Activated effector memory CD4-positive, alpha-beta T cell treated with Interleukin-2 at 50 U/mL for 16 hours (primary cell): Measurements from ENCODE around the gene CCDC187.

ENCODE experiments used
- DNase-seq: peaks from one replicate; pipeline ENCODE4 v3.0.0-alpha.2; 2020

CCDC187 gene

GRCh38 chr9:136311051-136312008, 7.4 kb upstream of the CCDC187 start:
- DNase-seq: no peak

DNA sequence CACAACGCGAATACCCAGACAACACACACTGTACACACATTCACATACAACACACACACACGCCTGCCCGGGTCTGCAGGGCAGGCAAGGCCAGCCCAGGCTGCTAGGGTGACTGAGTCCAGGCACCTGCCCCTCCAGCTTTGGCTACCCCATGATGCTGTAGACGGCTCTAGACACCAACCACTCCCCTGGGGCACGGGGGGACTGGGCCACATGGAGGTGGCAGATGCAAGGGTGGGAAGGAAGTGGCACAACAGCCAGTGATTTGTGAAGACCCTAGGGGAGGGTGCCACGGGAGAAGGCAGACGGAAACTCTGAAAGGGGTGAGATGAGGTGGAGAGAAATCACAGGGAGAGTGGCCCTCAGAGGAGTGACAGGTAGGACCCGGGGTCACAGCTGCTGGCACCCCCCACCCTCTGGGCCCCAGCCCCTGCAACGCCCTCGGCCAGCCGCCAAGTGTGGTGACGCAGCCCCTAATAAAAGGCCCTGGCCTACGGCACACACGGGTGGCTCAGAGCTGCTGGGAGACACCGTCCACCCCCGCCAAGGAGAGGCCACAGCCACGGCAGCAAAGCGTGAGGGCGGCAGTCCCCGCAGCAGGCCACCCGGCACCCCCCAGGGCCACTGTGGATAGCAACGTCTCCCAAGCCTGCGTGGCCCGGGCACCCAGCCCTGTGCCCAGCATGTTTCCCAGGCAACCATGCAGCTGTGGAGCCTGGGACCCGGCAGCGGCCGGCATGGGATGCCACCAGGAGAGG, 6.6 kb upstream of the CCDC187 start:
- no peak for DNase-seq

DNA sequence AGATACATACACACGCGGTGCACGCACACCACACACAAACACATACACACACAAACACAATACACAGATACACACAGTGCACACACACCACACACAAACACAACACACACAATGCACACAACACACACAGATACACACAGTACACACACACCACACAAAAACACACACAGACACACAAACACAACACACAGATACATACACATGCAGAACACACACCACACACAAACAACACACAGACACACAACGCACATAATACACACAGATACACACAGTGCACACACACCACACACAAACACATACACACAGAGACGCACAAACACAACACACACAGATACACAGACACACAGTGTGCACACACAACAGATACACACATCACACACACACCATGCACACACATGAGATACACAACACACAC, 5.9 kb upstream of the CCDC187 start:
- DNase-seq: no peak

DNA sequence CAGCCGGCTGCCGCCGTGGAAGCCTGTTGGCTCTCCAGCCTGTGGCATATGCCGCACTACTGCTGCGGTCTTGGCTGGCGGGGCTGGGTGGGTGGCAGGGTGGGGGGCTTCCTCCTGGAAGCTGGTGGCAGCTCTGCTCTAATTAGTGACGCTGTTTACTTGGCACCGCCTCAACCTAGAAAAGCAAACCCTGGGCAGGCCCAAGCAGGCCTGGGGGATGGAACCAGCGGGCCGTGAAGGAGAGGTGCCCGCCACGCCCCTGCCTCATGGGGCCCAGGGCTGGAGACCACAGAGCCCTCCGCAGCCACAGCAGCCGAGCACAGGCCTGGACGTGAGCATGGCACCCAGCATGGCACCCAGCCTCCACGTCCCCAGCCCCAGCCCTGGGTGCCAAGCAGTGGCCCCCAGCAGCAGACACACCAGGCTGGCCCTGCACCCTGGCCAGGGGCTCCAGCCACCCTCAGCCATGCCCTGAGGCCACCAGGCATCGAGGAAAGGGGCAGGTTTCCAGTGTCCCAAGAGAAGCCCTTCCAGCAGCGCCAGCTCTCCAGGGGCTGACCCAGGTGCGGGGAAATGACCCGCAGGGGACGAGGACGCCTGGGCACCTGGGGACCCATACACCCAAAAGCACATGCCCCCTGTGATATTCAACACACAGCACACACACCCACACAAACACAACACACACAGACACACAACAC, 5.4 kb upstream of the CCDC187 start:
- DNase-seq: no peak

DNA sequence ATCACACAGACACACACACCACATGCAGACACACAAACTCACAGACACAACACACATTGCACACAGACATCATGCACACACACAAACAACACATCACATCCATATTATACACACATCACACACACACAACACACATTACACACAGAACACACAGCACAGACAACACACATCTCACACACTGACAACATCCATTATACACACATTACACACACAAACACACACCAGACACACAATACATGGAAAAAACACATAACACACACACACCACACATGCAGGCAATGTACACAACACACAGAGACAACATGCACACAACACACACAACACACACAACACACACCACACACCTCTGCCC, 4.8 kb upstream of the CCDC187 start:
- DNase-seq: no peak

GRCh38 chr9:136308006-136308701, 4.3 kb upstream of the CCDC187 start:
- no peak for DNase-seq

DNA sequence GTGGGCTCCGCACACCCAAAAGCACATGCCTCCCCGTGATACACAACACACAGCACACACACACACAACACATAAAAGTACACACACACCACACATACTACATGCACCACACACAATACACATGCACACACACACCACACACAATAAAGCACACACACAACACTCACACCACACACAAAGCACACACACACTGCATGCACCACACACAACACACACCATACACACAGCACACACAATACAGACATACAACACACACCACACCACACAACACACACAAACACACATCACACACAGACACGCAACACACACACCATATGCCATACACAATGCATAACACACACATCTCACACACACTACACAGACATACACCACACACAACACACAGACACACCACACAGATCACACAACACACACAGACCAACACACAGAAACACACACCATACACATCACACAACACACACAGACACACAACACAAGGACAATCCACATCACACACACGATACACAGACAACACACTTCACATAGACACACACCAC, 3.4 kb upstream of the CCDC187 start:
- DNase-seq: no peak

- DNase-seq: no peak
Measured at GRCh38 chr9:136306211-136307208, 2.6 kb upstream of the CCDC187 start.

DNA sequence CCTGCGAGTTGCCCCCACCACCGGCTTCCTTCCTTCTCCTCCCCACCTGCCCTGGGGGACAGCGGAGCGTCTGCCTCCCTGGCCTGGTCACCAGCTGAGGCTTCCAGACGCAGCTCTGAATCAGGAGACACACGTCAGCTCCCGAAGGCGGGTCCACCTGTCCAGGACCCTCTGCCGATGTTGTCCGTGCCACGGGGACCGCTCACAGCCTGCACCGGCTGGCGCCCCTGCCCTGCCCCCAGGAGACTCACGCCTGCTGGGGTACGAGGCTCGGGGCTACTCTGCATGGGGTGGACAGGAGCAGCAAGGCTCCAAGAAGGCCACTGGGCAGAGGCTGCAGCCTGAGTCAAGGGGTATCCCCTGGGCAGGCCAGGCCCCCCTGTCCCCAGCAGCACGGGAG, 1.9 kb upstream of the CCDC187 start:
- no peak for DNase-seq

- DNase-seq: no peak
Measured at GRCh38 chr9:136304981-136305380, 1.1 kb upstream of the CCDC187 start.

DNA sequence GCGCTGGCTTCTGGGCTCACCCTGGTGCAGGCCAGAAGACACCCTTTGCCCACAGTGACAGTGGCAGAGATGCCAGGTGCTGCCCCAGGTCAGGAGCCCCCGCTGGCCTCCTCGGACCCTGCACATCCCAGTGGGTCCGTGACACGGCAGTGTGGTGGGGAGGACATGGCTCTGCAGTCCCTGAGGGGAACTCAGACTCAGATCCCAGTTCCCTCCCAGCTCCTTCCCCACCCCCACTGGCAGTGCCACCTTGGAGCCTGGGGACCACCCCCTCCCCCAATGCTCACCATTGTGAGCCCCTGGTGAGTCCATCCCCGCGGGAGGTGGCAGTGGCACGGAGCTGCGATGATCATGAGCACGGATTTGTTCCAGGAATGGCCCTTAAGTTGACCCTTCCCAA, 562 bp upstream of the CCDC187 start:
- DNase-seq: no peak

- DNase-seq: no peak
Measured at GRCh38 chr9:136303066-136303824, 649 bp downstream of the CCDC187 start.

- no peak for DNase-seq
Measured at GRCh38 chr9:136302527-136302926, 1.4 kb downstream of the CCDC187 start.

DNA sequence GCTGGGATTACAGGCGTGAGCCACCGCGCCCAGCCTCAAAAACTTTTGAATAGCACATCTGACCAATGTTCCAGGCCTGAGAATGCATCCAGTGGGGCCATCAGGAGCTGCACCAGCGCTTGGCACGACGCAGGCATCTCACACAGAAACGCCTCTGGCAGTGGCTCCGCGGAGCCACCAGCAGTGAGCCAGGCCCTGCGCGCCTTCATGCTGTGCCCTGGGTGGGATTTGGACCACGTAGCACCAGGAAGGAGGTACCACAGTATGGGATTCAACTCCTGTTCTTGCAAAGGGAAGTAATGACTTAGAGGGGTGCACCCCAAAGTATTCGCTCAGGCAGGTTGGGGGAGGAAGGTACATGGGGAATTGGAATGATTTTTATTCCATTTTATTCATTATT, 3.0 kb downstream of the CCDC187 start:
- no peak for DNase-seq

DNA sequence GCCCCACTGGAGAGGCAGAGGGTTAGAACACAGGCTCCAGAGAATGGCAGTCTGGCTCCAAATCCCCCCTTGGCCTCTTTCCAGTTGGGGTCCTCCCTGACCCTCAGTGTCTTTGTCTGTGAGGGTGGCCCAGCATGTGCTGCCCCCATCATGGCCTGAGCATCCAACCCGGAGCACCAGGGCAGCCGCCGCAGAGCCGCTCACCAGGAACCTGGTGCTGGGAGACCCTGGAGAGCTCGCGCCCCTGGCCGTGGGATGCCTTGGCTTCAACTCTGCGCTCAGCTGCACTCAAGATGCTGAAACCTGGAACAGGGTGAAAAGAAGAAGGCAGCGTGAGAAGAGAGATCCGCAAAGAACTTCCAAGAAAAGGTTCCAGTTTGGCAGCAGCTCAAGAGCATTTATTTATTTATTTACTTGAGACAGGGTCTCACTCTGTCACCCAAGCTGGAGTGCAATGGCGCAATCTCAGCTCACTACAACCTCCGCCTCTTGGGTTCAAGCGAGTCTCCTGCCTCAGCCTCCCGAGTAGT, 3.8 kb downstream of the CCDC187 start:
- no peak for DNase-seq

DNA sequence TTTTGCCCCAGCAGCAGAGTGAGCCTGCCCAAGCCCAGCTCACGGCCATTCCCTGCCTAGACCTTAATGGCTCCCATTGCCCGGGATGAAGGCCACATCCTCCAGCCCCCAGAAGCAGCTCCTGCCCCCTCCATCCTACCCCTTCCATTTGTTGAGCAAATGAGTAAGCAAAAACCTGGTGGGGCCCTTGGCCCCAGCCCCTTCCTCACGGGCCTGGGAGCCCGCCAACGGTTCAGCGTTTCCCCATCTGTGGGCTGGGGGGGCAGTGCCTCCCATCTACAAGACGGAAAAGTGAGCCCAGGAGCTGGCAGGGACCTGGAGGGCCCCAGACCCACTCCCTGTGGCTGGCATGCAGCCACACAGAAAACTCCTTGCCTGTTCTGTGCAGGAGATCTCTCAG, 4.4 kb downstream of the CCDC187 start:
- DNase-seq: no peak

GRCh38 chr9:136299116-136299515, 4.8 kb downstream of the CCDC187 start:
- DNase-seq: no peak

DNA sequence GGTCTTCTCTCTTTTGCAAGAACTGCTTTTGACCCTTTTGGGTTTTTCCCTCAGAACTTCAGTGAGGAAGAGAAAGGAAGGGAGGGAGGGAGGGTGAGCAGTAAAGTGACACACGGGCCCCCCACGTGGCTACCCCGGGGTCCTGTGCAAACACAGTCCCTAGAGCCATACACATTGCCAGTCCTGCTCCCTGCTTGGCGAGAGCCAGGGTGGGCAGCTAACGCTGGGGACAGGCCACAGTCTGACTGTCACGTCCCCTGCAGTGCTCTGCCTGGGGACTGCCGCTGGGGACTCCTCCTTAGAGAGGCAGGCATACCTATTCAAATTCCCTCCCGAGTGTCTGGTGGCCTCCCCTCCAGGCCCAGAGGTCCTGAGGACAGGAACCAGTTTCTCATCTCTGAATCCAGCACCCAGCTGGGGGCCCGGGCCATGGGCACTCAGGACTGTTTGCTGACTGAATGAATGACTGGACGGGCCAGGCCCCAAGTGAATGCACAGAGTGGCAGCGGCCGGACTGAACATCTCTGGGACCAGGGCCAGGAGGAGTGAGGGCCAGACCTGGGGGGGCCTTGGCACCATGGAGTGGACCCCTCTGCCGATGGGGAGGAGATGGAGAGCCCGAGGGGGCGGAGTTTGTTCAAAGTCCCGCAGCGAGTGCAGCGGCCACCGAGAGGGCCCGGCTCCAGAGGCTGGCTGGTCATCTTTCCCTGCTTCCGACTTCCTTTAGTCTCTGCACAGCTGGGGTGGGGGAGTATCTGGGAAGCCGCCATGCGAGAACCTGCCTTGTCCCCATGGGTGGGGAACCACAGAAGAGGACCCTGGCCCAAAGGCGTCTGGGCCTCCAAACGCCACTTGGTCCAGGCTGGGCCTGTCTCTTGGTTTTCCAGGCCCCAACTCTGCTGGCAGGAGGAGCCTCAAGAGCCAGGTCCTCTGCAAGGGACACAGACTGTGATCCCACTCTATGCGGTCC, 5.8 kb downstream of the CCDC187 start:
- DNase-seq: no peak
